ENCODE results near the gene CREBBP. TPM values are rescaled to one million over a fixed set of nuclear protein-coding genes. Genes with fewer than 3 reads are reported as not detected.

The CREBBP gene
- total RNA-seq, 1 donor from 2014 or later, result 53.0 TPM

DNA sequence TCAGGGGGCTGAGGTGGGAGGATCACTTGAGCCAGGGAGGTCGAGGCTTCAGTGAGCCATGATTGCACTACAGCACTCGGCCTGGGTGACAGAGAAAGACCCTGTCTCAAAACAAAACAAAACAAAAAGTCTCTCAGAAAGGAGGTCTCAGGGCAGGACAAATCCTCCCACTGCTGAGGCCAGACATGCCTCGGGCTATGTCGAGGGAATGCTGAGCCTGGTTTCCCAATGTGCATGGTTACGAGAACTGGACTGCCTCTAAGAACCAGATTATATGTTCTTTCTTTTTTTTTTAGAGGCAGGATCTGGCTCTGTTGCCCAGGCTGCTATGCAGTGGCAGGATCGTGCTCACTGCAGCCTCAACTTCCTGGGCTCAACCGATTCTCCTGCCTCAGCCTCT is 190.8 kb downstream of the CREBBP start:
- Histone ChIP-seq H3K4me3 (ENCODE audit: insufficient read depth, low read depth, low read length) (no peak overlapping the region), H3K4me1 (ENCODE audit: insufficient read depth, low read length) (peaks cover 9% of the 10 kb centered on the region), H3K79me2 (ENCODE audit: insufficient read depth, low read length) (peaks cover 3% of the 10 kb centered on the region), H3K9ac (ENCODE audit: low read length) (no peak overlapping the region), H2AFZ (ENCODE audit: low read depth, low read length) (no peak overlapping the region), H3K27ac (ENCODE audit: low read depth, low read length) (no peak overlapping the region), H3K4me2 (ENCODE audit: low read length) (no peak overlapping the region), H3K27me3 (ENCODE audit: insufficient read depth, low read length) (no peaks in the 10 kb centered on the region), H4K20me1 (ENCODE audit: insufficient read depth, low read length) (peaks cover 18% of the 10 kb centered on the region), H3K36me3 (ENCODE audit: insufficient read depth, low read length) (peaks cover 18% of the 10 kb centered on the region), H3K9me3 (ENCODE audit: insufficient read depth, low read depth, low read length) (no peaks in the 10 kb centered on the region)
- Mint-ChIP-seq H3K27ac (ENCODE audit: unreplicated experiment) (no peak overlapping the region), H3K4me1 (ENCODE audit: low read depth, unreplicated experiment) (peaks cover 8% of the 10 kb centered on the region), H3K9me3 (ENCODE audit: unreplicated experiment) (no peaks in the 10 kb centered on the region), H3K36me3 (ENCODE audit: low read depth, unreplicated experiment) (peaks cover 17% of the 10 kb centered on the region), H3K27me3 (ENCODE audit: low read depth, unreplicated experiment) (no peaks in the 10 kb centered on the region), H3K4me3 (ENCODE audit: unreplicated experiment) (no peak overlapping the region)
- no peak for FAIRE-seq
- no peak for DNase-seq (ENCODE audit: low read depth)
- TF ChIP-seq, protein P1, sequence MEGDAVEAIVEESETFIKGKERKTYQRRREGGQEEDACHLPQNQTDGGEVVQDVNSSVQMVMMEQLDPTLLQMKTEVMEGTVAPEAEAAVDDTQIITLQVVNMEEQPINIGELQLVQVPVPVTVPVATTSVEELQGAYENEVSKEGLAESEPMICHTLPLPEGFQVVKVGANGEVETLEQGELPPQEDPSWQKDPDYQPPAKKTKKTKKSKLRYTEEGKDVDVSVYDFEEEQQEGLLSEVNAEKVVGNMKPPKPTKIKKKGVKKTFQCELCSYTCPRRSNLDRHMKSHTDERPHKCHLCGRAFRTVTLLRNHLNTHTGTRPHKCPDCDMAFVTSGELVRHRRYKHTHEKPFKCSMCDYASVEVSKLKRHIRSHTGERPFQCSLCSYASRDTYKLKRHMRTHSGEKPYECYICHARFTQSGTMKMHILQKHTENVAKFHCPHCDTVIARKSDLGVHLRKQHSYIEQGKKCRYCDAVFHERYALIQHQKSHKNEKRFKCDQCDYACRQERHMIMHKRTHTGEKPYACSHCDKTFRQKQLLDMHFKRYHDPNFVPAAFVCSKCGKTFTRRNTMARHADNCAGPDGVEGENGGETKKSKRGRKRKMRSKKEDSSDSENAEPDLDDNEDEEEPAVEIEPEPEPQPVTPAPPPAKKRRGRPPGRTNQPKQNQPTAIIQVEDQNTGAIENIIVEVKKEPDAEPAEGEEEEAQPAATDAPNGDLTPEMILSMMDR (IDR thresholded peaks at IDR 0.05; ENCODE audit: insufficient read depth, low read depth, low read length), result no peak
- no peak for TF ChIP-seq EZH2 (IDR thresholded peaks at IDR 0.05; ENCODE audit: insufficient read depth, low read length)

DNA sequence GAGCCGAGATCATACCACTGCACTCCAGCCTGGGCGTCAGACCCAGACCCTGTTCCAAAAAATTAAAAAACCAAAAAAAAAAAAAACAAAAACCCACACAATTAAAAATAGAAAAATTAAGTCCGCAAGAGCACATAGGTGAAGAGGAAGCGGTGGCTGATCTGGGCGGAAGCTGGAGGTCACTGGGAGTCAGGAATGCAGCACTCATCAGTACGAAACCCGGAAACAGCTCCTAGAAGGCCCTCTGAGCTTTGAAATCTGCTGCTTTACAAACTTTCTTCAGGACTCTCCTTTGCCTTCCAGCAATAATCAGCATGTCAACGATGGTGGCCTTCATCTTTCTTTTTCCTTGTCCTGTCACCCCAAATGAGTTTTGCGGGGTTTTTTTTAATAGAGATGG is 192.7 kb downstream of the CREBBP start:
- Histone ChIP-seq H4K20me1 (ENCODE audit: insufficient read depth, low read length) (peaks cover 7% of the 10 kb centered on the region), H3K79me2 (ENCODE audit: insufficient read depth, low read length) (no peaks in the 10 kb centered on the region), H3K36me3 (ENCODE audit: insufficient read depth, low read length) (peaks cover 18% of the 10 kb centered on the region), H3K27me3 (ENCODE audit: insufficient read depth, low read length) (no peaks in the 10 kb centered on the region), H3K4me1 (ENCODE audit: insufficient read depth, low read length) (peaks cover 9% of the 10 kb centered on the region), H3K27ac (ENCODE audit: low read depth, low read length) (no peak overlapping the region), H2AFZ (ENCODE audit: low read depth, low read length) (no peak overlapping the region), H3K4me3 (ENCODE audit: insufficient read depth, low read depth, low read length) (no peak overlapping the region), H3K9me3 (ENCODE audit: insufficient read depth, low read depth, low read length) (no peaks in the 10 kb centered on the region), H3K4me2 (ENCODE audit: low read length) (no peak overlapping the region), H3K9ac (ENCODE audit: low read length) (no peak overlapping the region)
- no peak for TF ChIP-seq EZH2 (IDR thresholded peaks at IDR 0.05; ENCODE audit: insufficient read depth, low read length)
- TF ChIP-seq, protein P1 (IDR thresholded peaks at IDR 0.05; ENCODE audit: insufficient read depth, low read depth, low read length), result no peak
- no peaks in the 10 kb centered on the region for H3K9me3 Mint-ChIP-seq (ENCODE audit: unreplicated experiment)
- H3K27ac Mint-ChIP-seq (ENCODE audit: unreplicated experiment), result no peak overlapping the region
- DNase-seq (ENCODE audit: low read depth), result no peak
- H3K36me3 Mint-ChIP-seq (ENCODE audit: low read depth, unreplicated experiment), result peaks cover 21% of the 10 kb centered on the region
- peaks cover 8% of the 10 kb centered on the region for H3K4me1 Mint-ChIP-seq (ENCODE audit: low read depth, unreplicated experiment)
- H3K4me3 Mint-ChIP-seq (ENCODE audit: unreplicated experiment), result no peak overlapping the region
- H3K27me3 Mint-ChIP-seq (ENCODE audit: low read depth, unreplicated experiment), result no peaks in the 10 kb centered on the region
- no peak for FAIRE-seq

DNA sequence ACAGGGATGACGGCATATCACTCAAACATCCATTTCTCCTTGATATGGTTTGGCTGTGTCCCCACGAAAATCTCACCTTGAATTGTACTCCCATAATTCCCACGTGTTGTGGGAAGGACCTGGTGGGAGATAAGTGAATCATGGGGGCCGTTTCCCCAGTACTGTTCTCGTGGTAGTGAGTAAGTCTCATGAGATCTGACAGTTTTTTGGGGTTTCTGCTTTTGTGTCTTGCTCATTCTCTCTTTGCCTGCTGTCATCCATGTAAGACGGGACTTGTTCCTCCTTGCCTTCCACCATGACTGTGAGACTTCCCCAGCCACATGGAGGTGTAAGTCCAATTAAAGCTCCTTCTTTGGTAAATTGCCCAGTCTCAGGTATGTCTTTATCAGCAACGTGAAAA is 193.5 kb downstream of the CREBBP start:
- no peak overlapping the region for H3K27ac Mint-ChIP-seq (ENCODE audit: unreplicated experiment)
- peaks cover 8% of the 10 kb centered on the region for H3K4me1 Mint-ChIP-seq (ENCODE audit: low read depth, unreplicated experiment)
- DNase-seq (ENCODE audit: low read depth) (no peak), FAIRE-seq (no peak)
- Histone ChIP-seq H2AFZ (ENCODE audit: low read depth, low read length) (no peak overlapping the region), H3K27ac (ENCODE audit: low read depth, low read length) (no peak overlapping the region), H3K9me3 (ENCODE audit: insufficient read depth, low read depth, low read length) (no peaks in the 10 kb centered on the region), H3K4me2 (ENCODE audit: low read length) (no peak overlapping the region), H3K27me3 (ENCODE audit: insufficient read depth, low read length) (no peaks in the 10 kb centered on the region), H3K79me2 (ENCODE audit: insufficient read depth, low read length) (no peaks in the 10 kb centered on the region), H3K36me3 (ENCODE audit: insufficient read depth, low read length) (peaks cover 18% of the 10 kb centered on the region), H3K4me3 (ENCODE audit: insufficient read depth, low read depth, low read length) (no peak overlapping the region), H4K20me1 (ENCODE audit: insufficient read depth, low read length) (peaks cover 7% of the 10 kb centered on the region), H3K4me1 (ENCODE audit: insufficient read depth, low read length) (peaks cover 9% of the 10 kb centered on the region), H3K9ac (ENCODE audit: low read length) (no peak overlapping the region)
- TF ChIP-seq EZH2 (IDR thresholded peaks at IDR 0.05; ENCODE audit: insufficient read depth, low read length), result no peak
- TF ChIP-seq, protein P1 (IDR thresholded peaks at IDR 0.05; ENCODE audit: insufficient read depth, low read depth, low read length), result no peak
- no peaks in the 10 kb centered on the region for H3K27me3 Mint-ChIP-seq (ENCODE audit: low read depth, unreplicated experiment)
- H3K36me3 Mint-ChIP-seq (ENCODE audit: low read depth, unreplicated experiment), result peaks cover 23% of the 10 kb centered on the region
- no peak overlapping the region for H3K4me3 Mint-ChIP-seq (ENCODE audit: unreplicated experiment)
- H3K9me3 Mint-ChIP-seq (ENCODE audit: unreplicated experiment), result no peaks in the 10 kb centered on the region

All from astrocyte (in vitro differentiated cells and primary cell).